Keratinocyte (primary cell): Measurements from ENCODE around the gene CBLB. TPM values are rescaled to one million over a fixed set of nuclear protein-coding genes. Genes with fewer than 3 reads are reported as not detected.
A peak's percentile ranks its signal among the peaks of the same experiment; 100 is the strongest.

Experiments
- DNase-seq: peaks from one replicate; pipeline ENCODE4 v3.0.0-alpha.2; 2011; ENCODE audit warnings: low read depth, missing footprints, low spot score
- FAIRE-seq: peaks from 2 replicates; lab custom pipeline; 2011; peaks lifted over from hg19 to GRCh38; lab: Jason Lieb, UNC
- H2AFZ ChIP-seq: 2 replicates; pipeline ENCODE4 v1.6.0; 2012; ENCODE audit warnings: low read length, control low read depth, inconsistent platforms; ENCODE audit not compliant: control insufficient read depth
- H3K27ac ChIP-seq: 2 replicates; pipeline ENCODE4 v1.5.1; 2011; ENCODE audit warnings: low read length; ENCODE audit not compliant: control insufficient read depth, insufficient read depth
- H3K27me3 ChIP-seq: 3 replicates; pipeline ENCODE4 v1.6.0; 2011; ENCODE audit warnings: low read length; ENCODE audit not compliant: control insufficient read depth, insufficient read depth; ENCODE audit errors: extremely low read depth
- H3K36me3 ChIP-seq, 2 experiments: 2 replicates in 1 of 2; 3 replicates in 1 of 2; pipeline ENCODE4 v1.5.1; 2011; ENCODE audit warnings: low read length in 2 of 2, mild to moderate bottlenecking in 1 of 2; ENCODE audit not compliant: control insufficient read depth in 2 of 2, insufficient read depth in 2 of 2; ENCODE audit errors: extremely low read depth in 1 of 2
- H3K4me1 ChIP-seq: 3 replicates; pipeline ENCODE4 v1.5.1; 2011; ENCODE audit warnings: low read length; ENCODE audit not compliant: control insufficient read depth, insufficient read depth; ENCODE audit errors: extremely low read depth
- H3K4me2 ChIP-seq: 3 replicates; pipeline ENCODE4 v1.6.0; 2011; ENCODE audit warnings: low read depth, low read length; ENCODE audit not compliant: control insufficient read depth, insufficient read depth; ENCODE audit errors: extremely low read depth
- H3K4me3 ChIP-seq, 3 experiments: fragments of 200-600 bp in 1 of 3; sonication (generic) in 1 of 3; 2 replicates in 2 of 3; 3 replicates in 1 of 3; pipeline ENCODE4 v1.5.1; 2011 to 2016; ENCODE audit warnings: low read length in 3 of 3, mild to moderate bottlenecking in 3 of 3, control low read depth in 2 of 3, inconsistent platforms in 1 of 3, low read depth in 1 of 3, mixed read lengths in 1 of 3, mixed run types in 1 of 3, moderate library complexity in 1 of 3; ENCODE audit not compliant: control insufficient read depth in 2 of 3, insufficient read depth in 2 of 3; ENCODE audit errors: extremely low read depth in 1 of 3
- H3K79me2 ChIP-seq: 2 replicates; pipeline ENCODE4 v1.6.0; 2012; ENCODE audit warnings: low read length; ENCODE audit not compliant: control insufficient read depth, insufficient read depth
- H3K9ac ChIP-seq: 3 replicates; pipeline ENCODE4 v1.6.0; 2011; ENCODE audit warnings: low read length; ENCODE audit not compliant: control insufficient read depth, insufficient read depth; ENCODE audit errors: extremely low read depth
- H3K9me1 ChIP-seq: 3 replicates; pipeline ENCODE4 v1.6.0; 2011; ENCODE audit warnings: low read length; ENCODE audit not compliant: control insufficient read depth, insufficient read depth; ENCODE audit errors: extremely low read depth
- H3K9me3 ChIP-seq: 2 replicates; pipeline ENCODE4 v1.5.1; 2012; ENCODE audit warnings: low read depth, low read length; ENCODE audit not compliant: control insufficient read depth
- H4K20me1 ChIP-seq: 3 replicates; pipeline ENCODE4 v1.6.0; 2011; ENCODE audit warnings: low read length; ENCODE audit not compliant: control insufficient read depth, insufficient read depth; ENCODE audit errors: extremely low read depth
- EZH2 ChIP-seq: IDR thresholded peaks from one replicate; pipeline ENCODE4 v1.6.1; 2012; ENCODE audit warnings: inconsistent platforms, mild to moderate bottlenecking, low read length, moderate library complexity
- dilution Hi-C: fragments of 300-500 bp; cut with MboI; formaldehyde crosslinking; loops from one replicate; pipeline ENCODE4 v1.7.0; 2020; ENCODE audit warnings: low sequenced_read_pairs; ENCODE audit not compliant: extremely low pct_ligation_motif_present
- polyA plus RNA-seq, 5 experiments: library from polyadenylated mRNA; depleted of rRNA in 3 of 5; stranded (reverse) in 3 of 5; stranded (forward) in 1 of 5; unstranded in 1 of 5; fragments of >200 nt; gene quantifications; 1 replicate in 1 of 5; 2 replicates in 3 of 5; 3 replicates in 1 of 5; pipeline versions ENCODE4 v1.2.1 to v1.2.3, GENCODE V29; 2011 to 2012; ENCODE audit warnings: missing spikeins in 2 of 5, low read depth in 1 of 5, low replicate concordance in 1 of 5
- TF ChIP-seq, protein P1 (sequence below), 3 experiments: IDR thresholded peaks in 1 of 3; conservative IDR thresholded peaks in 1 of 3; optimal IDR thresholded peaks in 1 of 3; 2 replicates in 2 of 3; 3 replicates in 1 of 3; pipeline versions ENCODE3 to v1.5.1; 2011; ENCODE audit warnings: low read length in 3 of 3, mild to moderate bottlenecking in 3 of 3, moderate library complexity in 2 of 3, control low read depth in 1 of 3, inconsistent platforms in 1 of 3; ENCODE audit not compliant: insufficient read depth in 2 of 3; ENCODE audit errors: extremely low read depth in 1 of 3

The CBLB gene
- polyA plus RNA-seq, 1 donor (not counting 4 experiments of a cell fraction or from before 2014, with no cell fraction given) = 13.6 TPM

DNA sequence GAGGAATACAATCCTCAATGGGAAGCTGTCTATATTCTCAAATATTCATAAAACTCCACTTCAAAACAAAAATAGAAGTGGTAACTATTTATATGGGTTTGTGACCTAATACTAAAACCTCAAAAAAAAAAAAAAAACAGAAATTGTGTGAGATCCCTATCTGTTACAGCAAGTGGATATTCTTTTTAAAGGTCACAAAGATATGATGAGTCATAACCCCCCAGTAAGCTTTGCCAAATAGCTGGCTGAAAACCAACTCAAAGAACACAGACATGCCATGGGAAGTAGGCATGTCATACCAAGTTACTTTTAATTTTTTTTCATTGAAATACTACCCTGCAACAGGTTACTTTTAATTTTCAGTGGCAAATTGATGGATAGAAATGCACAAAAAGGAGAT is 62.5 kb downstream of the CBLB start:
- H4K20me1 ChIP-seq = no peaks in the 10 kb centered on the region
- DNase-seq = no peak
- H3K4me2 ChIP-seq = peak overlapping the region; percentile 10
- no peak overlapping the region for H3K9ac ChIP-seq
- dilution Hi-C loops = no loop called here
- no peak overlapping the region for H3K27ac ChIP-seq
- H3K9me1 ChIP-seq = no peaks in the 10 kb centered on the region
- H3K9me3 ChIP-seq = no peaks in the 10 kb centered on the region
- peaks cover 32% of the 10 kb centered on the region for H3K4me1 ChIP-seq
- H3K36me3 ChIP-seq = no peaks in the 10 kb centered on the region
- no peaks in the 10 kb centered on the region for H3K79me2 ChIP-seq
- FAIRE-seq = no peak
- TF ChIP-seq, protein P1, sequence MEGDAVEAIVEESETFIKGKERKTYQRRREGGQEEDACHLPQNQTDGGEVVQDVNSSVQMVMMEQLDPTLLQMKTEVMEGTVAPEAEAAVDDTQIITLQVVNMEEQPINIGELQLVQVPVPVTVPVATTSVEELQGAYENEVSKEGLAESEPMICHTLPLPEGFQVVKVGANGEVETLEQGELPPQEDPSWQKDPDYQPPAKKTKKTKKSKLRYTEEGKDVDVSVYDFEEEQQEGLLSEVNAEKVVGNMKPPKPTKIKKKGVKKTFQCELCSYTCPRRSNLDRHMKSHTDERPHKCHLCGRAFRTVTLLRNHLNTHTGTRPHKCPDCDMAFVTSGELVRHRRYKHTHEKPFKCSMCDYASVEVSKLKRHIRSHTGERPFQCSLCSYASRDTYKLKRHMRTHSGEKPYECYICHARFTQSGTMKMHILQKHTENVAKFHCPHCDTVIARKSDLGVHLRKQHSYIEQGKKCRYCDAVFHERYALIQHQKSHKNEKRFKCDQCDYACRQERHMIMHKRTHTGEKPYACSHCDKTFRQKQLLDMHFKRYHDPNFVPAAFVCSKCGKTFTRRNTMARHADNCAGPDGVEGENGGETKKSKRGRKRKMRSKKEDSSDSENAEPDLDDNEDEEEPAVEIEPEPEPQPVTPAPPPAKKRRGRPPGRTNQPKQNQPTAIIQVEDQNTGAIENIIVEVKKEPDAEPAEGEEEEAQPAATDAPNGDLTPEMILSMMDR (optimal IDR thresholded peaks at IDR 0.05 in 1 of 3, IDR thresholded peaks at IDR 0.05 in 1 of 3, conservative IDR thresholded peaks at IDR 0.05 in 1 of 3; ENCODE audit: extremely low read depth in 1 of 3, insufficient read depth in 2 of 3, low read length in 3 of 3) = no peak
- no peak for TF ChIP-seq EZH2
- no peaks in the 10 kb centered on the region for H3K27me3 ChIP-seq
- no peak overlapping the region for H2AFZ ChIP-seq
- no peak overlapping the region for H3K4me3 ChIP-seq

DNA sequence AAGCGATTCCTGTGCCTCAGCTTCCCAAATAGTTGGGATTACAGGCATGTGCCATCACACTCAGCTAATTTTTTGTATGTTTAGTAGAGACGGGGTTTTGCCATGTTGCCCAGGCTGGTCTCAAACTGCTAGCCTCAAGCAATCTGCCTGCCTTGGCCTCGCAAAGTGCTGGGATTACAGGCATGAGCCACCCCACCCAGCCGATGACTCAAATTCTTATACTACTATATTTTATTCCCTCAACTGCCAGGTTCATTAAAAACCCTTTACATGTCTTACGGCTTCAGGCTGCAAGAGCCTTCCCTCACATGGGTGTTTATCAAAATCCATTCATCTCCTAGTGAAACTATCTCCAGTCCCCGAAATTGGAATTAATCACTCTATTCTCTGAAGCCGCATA is 63.4 kb downstream of the CBLB start:
- dilution Hi-C loops = no loop called here
- no peak overlapping the region for H3K9ac ChIP-seq
- no peak overlapping the region for H2AFZ ChIP-seq
- H3K4me3 ChIP-seq = no peak overlapping the region
- no peaks in the 10 kb centered on the region for H3K27me3 ChIP-seq
- peak overlapping the region; percentile 55 for H3K4me2 ChIP-seq
- no peaks in the 10 kb centered on the region for H4K20me1 ChIP-seq
- TF ChIP-seq, protein P1 (optimal IDR thresholded peaks at IDR 0.05 in 1 of 3, IDR thresholded peaks at IDR 0.05 in 1 of 3, conservative IDR thresholded peaks at IDR 0.05 in 1 of 3; ENCODE audit: extremely low read depth in 1 of 3, insufficient read depth in 2 of 3, low read length in 3 of 3) = no peak
- peaks cover 36% of the 10 kb centered on the region for H3K4me1 ChIP-seq
- H3K79me2 ChIP-seq = no peaks in the 10 kb centered on the region
- FAIRE-seq = peak; percentile 32
- no peaks in the 10 kb centered on the region for H3K9me3 ChIP-seq
- H3K9me1 ChIP-seq = no peaks in the 10 kb centered on the region
- no peaks in the 10 kb centered on the region for H3K36me3 ChIP-seq
- DNase-seq = no peak
- peak overlapping the region; percentile 35 for H3K27ac ChIP-seq
